NCI-H1694 treated with DMSO at 0.1 percent for 48 hours (cell line): Measurements from ENCODE around the gene STK16.

ENCODE experiments used
- DNase-seq: peaks from one replicate; lab custom pipeline; 2025; lab: John Stamatoyannopoulos, UW

Gene STK16

GRCh38 chr2:219214141-219214540, 31.1 kb upstream of the STK16 start:
- no peak for DNase-seq

- DNase-seq, result no peak
Measured at GRCh38 chr2:219214786-219215185, 30.5 kb upstream of the STK16 start.

GRCh38 chr2:219215871-219216534, 29.3 kb upstream of the STK16 start:
- no peak for DNase-seq

- DNase-seq, result no peak
Measured at GRCh38 chr2:219216535-219216915, 28.8 kb upstream of the STK16 start.

GRCh38 chr2:219218217-219218731, 27.0 kb upstream of the STK16 start:
- DNase-seq, result no peak

GRCh38 chr2:219218732-219219701, 26.3 kb upstream of the STK16 start, which contains the start of gene ABCB6:
ABCB6 (minus strand) TSS chr2:219218958; CDS start chr2:219218673, 285 bp downstream.
- peak; percentile 88 for DNase-seq

- DNase-seq, result no peak
Measured at GRCh38 chr2:219219784-219220532, 25.3 kb upstream of the STK16 start.

GRCh38 chr2:219220652-219221402, 24.5 kb upstream of the STK16 start:
- no peak for DNase-seq

- peak; percentile 83 for DNase-seq
Measured at GRCh38 chr2:219221957-219222518, 23.2 kb upstream of the STK16 start.

GRCh38 chr2:219223831-219224610, 21.3 kb upstream of the STK16 start:
- no peak for DNase-seq

GRCh38 chr2:219225350-219225749, 19.9 kb upstream of the STK16 start:
- no peak for DNase-seq

GRCh38 chr2:219228041-219228910, 17.0 kb upstream of the STK16 start:
- DNase-seq, result no peak

GRCh38 chr2:219228911-219229304, 16.4 kb upstream of the STK16 start:
- no peak for DNase-seq

GRCh38 chr2:219229305-219230058, 15.8 kb upstream of the STK16 start, which contains the start of the genes ANKZF1 and ATG9A:
ANKZF1 (plus strand) TSS chr2:219229806; CDS start chr2:219230258, 452 bp downstream.
ATG9A (minus strand) TSS chr2:219229636; CDS start chr2:219228024, 1,612 bp downstream.
- DNase-seq, result peak; percentile 99

GRCh38 chr2:219230059-219230540, 15.2 kb upstream of the STK16 start:
- DNase-seq, result no peak

GRCh38 chr2:219234331-219234730, 10.9 kb upstream of the STK16 start:
- no peak for DNase-seq

- DNase-seq, result no peak
Measured at GRCh38 chr2:219243291-219243761, 2.0 kb upstream of the STK16 start.

- DNase-seq, result no peak
Measured at GRCh38 chr2:219244789-219245147, 511 bp upstream of the STK16 start.
